CD4-positive, alpha-beta T cell treated with Interleukin-6 at 100 ng/mL for 8 hours (primary cell): ENCODE data around the gene RNF182.
"Not testable (repeated sequence)": the region's sequence is repeated elsewhere in the genome, so short reads cannot be mapped to it uniquely, and the experiment has no call there.

Experiments
- DNase-seq: peaks from one replicate; pipeline ENCODE4 v3.0.0-alpha.2; 2020; ENCODE audit warnings: mixed read lengths, low spot score

Gene RNF182

GRCh38 chr6:14001329-14002012 is 76.7 kb downstream of the RNF182 start:
- DNase-seq, result no peak

GRCh38 chr6:14002176-14002947 is 77.6 kb downstream of the RNF182 start:
- DNase-seq, result no peak

- no peak for DNase-seq
These were observed 79.5 kb downstream of the RNF182 start for GRCh38 chr6:14004258-14004657.

DNA sequence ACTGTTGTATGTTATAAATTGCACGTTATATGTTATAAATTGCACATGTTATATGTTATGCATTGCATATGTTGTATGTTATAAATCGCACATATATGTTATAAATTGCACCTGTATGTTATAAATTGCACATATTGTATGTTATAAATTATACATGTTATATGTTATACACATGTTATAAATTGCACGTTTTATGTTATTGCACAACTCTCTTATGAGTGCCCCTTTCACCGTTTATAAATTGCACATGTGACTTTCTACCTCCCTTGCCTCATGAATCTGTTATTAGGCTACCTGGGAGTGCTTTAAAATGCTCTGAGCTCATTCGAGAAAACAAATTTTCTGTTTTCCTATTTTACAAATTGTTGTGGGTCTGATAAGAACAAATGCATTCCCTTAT is 84.1 kb downstream of the RNF182 start:
- DNase-seq, result no peak

DNA sequence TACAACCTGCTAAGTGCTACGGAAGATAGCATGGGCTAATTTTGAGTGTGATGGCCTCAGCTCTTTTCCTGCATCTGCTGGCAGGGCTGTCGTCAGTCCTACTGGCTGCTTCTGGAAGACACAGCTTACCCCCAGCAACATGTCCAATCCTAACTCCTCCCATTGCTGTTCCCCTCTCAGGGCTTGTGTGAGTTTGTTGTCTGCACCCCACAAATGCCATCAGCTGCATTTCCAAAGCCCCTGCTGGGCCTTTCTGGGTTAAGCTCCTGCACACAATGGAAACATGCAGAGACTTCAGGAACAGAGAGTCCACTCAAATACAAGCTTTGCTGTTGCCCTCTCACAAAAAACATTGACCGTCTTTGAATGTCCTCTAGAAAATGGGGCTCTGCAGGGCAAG is 84.7 kb downstream of the RNF182 start:
- DNase-seq, result no peak

GRCh38 chr6:14010275-14010674 is 85.5 kb downstream of the RNF182 start:
- DNase-seq, result no peak

DNA sequence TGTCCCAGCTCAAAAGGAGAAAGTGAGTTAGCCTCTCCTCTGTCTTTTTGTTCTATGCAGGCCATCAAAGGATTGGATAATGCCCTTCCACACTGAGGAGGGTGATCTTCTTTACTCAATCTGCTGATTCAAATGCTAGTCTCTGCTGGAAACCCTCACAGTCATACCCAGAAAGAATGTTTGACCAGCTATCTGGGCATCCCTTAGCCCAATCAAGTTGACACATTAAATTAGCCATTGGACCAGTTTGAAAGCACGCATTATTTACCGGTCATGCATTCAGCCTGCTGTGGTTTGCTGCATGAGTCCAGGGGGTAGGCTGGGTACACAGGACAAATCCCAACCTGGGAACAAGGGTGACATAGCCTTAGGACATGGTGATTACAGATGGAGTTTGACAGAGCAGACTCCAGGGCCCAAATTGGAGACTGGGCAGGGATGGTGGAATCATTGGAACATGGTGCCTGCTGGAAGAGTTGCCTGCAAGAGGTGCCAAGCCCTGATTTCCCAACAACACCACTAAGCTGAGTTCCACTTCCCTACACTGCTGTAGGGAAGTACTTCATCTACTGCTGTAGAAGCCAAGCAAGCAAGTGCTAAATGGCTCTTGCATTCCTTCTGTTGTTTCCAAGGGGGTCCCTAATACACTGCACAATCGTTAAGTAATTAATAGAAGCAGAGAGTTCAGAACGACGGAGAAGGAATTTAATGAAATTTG is 87.7 kb downstream of the RNF182 start:
- no peak for DNase-seq

DNA sequence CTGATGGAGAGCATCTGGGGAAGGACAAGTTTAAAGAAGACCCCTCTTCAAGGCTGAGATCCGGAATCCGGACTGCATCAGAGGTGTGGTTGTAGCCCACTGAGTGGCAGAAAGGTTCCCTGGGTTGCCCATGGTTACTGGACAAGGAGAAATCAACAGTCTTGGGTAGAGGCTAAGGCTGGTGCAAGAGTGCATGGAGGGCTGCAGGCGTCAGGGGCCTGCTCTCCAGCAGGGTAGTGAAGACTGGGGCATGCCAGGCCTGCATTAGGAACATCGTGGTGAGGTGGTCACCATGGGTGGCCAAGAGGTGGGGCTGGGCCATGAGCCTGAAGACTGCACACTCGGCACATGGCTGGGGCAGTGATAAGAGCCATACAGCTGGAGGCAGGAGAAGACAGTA is 91.2 kb downstream of the RNF182 start:
- no peak for DNase-seq

GRCh38 chr6:14016432-14016831 is 91.7 kb downstream of the RNF182 start:
- no peak for DNase-seq

DNA sequence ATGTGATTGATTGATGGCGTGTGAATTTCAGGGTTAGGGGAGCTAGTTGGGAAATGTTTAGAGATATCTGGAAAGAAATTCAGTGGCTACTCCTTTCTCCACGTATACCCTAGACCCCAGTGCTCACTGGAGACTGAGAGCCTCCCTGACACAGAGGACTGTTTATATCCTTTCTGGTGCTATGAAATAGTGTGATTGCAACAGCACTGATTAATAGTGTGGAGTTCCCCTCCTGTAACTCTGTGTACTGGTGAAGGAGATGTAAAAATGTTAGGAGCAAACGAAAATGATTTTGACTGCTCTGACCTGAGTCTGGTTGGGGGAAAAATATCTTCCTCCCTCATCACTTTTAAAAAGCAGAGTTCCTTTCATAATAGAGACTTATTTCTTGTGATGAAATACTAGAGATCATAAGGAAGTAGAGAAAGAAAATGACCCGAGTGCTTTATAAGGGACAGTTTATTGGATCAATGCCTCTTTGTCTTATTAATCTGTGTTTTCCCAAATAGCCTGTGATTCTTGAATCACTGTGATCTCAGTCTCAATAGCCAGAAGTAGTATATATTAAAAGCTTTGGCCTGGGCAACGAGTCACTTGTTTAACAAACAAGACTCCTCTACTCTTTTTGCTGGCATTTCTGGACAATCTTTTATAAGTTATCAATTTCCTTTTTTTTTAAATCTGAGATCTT is 92.3 kb downstream of the RNF182 start:
- DNase-seq, result no peak

DNA sequence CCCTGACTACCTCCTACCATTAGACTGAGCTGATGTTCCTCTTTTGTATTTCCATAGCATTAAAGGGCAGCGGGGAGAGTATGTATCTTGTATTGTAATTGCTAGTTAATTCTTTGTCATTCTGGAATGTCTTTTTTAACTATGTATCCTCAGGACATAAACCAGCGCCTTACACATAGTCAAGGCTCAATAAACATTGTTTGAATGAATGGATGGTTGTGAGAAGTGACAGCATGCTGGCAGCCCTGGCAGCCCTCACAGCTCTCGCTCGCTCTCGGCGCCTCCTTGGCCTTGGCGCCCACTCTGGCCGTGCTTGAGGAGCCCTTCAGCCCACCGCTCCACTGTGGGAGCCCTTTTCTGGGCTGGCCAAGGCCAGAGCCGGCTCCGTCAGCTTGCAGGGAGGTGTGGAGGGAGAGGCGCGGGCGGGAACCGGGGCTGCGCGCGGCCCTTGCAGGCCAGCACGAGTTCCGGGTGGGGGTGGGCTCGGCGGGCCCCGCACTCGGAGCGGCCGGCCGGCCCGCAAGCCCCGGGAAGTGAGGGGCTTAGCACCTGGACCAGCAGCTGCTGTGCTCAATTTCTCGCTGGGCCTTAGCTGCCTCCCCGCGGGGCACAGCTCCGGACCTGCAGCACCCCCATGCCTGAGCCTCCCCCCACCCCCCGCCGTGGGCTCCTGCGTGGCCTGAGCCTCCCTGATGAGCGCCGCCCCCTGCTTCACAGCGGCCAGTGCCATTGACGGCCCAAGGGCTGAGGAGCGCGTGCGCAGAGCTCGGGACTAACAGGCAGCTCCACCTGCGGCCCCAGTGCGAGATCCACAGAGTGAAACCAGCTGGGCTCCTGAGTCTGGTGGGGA is 93.1 kb downstream of the RNF182 start:
- DNase-seq, result no peak

- not testable (repeated sequence) for DNase-seq
These were observed 93.8 kb downstream of the RNF182 start for GRCh38 chr6:14018559-14018958.

- no peak for DNase-seq
These were observed 95.8 kb downstream of the RNF182 start for GRCh38 chr6:14020551-14020950.

DNA sequence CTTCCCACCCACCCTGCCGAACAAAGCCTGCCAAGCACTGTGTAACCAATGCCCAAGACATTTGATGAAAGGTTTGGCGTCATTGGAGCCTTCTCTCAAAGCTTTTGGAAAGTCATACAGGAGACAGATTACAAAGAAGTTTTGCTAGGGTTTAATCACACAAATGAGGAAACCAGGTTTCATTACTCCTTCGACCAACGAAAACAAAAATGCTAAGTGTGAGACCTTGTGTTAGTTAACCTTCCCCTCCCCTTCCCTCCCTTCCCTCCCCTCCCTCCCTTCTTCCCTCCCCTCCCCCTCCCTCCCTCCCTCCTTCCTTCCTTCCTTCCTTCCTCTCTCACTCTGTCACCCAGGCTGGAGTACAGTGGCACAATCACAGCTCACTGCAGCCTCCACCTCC is 96.7 kb downstream of the RNF182 start:
- DNase-seq, result no peak

DNA sequence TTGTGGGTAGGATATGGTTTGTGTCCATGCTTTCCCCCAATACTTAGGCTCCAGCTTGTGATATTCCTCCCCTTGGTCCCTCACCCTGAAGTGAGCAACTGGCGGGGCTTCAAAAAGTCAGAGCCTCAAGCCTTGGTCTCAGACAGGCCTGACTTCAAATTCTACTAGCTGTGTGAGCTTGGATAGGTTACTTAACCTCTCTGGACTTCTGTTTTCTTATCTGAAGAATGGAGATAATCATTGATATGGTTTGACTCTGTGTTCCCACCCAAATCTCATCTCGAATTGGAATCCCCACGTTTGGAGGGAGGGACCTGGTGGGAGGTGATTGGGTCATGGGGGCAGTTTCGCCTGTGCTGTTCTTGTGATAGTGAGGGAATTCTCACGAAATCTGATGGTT is 97.9 kb downstream of the RNF182 start:
- DNase-seq, result no peak

GRCh38 chr6:14023855-14024254 is 99.1 kb downstream of the RNF182 start:
- DNase-seq, result no peak

- DNase-seq, result no peak
These were observed 100.4 kb downstream of the RNF182 start for GRCh38 chr6:14025160-14025559.

DNA sequence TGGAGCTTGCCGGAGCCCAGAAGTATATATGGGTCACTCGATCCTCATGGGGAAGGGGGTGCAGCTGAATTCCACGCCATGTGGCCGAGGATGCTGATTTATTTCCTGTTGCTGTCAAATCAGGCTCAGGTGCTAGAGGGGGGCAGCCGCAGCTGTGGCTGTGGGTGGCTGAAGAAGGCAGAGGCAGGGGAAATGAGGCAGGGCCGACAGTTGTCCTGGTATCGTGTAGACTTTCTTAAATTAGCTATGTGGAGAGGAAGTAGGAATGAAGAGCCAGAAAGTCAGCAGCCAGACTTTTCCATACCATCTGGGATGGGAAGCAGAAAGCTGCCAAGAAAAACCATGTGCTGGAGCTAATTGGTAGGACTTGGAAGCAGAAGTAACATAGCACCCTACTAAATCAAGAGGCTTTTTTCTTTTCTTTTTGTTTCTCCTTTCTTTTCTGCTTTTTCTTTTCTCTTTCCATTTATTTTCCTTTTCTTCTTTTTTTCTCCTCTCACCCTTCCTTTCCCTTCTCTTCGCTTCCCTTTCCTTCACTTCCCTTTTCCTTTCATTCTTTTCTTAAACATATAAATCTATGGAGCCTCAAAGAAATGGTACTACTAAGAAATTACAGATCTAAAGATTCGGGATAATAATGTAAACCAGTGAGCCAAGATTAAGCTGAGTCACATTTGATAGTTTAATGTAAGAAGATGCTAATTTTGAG is 102.2 kb downstream of the RNF182 start:
- no peak for DNase-seq

DNA sequence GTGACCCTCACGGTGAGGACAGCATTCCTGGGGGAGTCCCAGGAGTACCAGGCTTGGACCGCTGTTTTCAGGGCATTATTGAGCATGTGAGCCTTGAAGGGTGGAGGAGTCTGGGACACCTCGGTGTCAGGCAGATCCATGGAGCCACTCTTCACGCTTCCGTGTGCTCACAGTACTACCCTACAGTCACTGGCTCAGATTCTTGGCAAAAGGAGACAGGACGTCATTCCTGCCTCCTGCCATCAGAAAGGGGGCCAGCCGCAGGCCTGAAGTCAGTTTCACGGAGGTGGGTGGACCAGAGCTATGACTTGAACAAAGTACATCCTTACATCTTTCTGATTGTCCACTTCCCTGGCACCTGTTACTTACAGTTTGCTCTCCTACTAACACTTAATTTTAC is 103.9 kb downstream of the RNF182 start:
- DNase-seq, result no peak

DNA sequence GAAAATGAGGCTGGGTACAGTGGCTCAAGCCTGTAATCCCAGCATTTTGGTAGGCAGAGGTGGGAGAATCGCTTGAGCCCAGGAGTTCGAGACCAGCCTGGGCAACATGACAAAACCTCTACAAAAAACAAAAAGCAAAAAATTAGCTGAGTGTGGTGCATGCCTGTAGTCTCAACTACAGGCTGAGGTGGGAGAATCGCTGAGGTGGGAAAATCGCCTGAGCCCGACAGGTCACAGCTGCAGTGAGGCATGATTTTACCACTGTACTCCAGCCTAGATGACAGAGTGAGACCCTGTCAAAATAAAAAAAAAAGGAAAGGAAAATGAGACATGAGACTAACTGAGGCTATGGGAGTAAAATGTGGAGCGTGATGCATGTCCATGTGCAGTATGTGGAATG is 104.9 kb downstream of the RNF182 start:
- no peak for DNase-seq
